Upper lobe of right lung (tissue), 1 donor: ENCODE measurements around the gene GPR137C. TPM values are rescaled to one million over a fixed set of nuclear protein-coding genes. Genes with fewer than 3 reads are reported as not detected.

Experiments used
- ATAC-seq: fragments of 200-7000 bp; cut with Tn5 transposase; one replicate; pipeline ENCODE4 v1.9.1; 2020; ENCODE audit warnings: mild to moderate bottlenecking, moderate library complexity
- DNase-seq: peaks from one replicate; pipeline ENCODE4 v3.0.0-alpha.2; 2020
- H3K27ac ChIP-seq: fragments of 200-600 bp; one replicate; pipeline ENCODE4 v1.8.0; 2022
- H3K27me3 ChIP-seq: fragments of 200-600 bp; one replicate; pipeline ENCODE4 v1.8.0; 2022; ENCODE audit warnings: mild to moderate bottlenecking
- H3K36me3 ChIP-seq: fragments of 200-600 bp; one replicate; pipeline ENCODE4 v1.8.0; 2022
- H3K4me1 ChIP-seq: fragments of 200-600 bp; one replicate; pipeline ENCODE4 v1.8.0; 2022
- H3K4me3 ChIP-seq: fragments of 200-600 bp; one replicate; pipeline ENCODE4 v1.8.0; 2022; ENCODE audit warnings: mild to moderate bottlenecking
- H3K9me3 ChIP-seq: fragments of 200-600 bp; one replicate; pipeline ENCODE4 v1.8.0; 2022
- CTCF ChIP-seq: fragments of 200-600 bp; IDR thresholded peaks from one replicate; pipeline ENCODE4 v1.8.0; 2022; ENCODE audit warnings: antibody characterized with exemption
- intact Hi-C: fragments of 100-400 bp; cut with DNase I; formaldehyde crosslinking; loops from one replicate; pipeline ENCODE4 v1.11.0; 2022
- total RNA-seq: library from RNA; stranded (reverse); fragmentation: NEBNext Ultra II Directional; extraction: Animal tissue kit (Norgen Biotek cat#: 25700); gene quantifications from one replicate; pipeline ENCODE4 v1.2.1, GENCODE V29; 2021
- donor health status: DM: no; HTN: yes; CAD: no; lungs with severe emphysema.

Gene GPR137C
- total RNA-seq, 1 donor from 2014 or later: 1.5 TPM

DNA sequence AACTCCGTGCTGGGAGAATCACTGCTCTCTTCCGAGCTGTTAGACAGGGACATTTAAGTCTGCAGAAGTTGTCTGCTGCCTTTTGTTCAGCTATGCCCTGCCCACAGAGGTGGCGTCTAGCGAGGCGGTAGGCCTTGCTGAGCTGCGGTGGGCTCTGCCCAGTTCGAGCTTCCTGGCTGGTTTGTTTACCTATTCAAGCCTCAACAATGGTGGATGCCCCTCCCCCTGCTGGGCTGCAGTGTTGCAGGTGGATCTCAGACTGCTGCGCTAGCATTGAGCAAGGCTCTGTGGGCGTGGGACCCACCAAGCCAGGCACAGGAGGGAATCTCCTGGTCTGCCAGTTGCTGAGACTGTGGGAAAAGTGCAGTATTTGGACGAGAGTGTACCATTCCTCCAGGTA, 43.7 kb downstream of the GPR137C start:
- H3K9me3 ChIP-seq: no peaks in the 10 kb centered on the region
- TF ChIP-seq CTCF: no peak
- DNase-seq (no peak), ATAC-seq (no peak)
- H3K27me3 ChIP-seq: no peaks in the 10 kb centered on the region
- no peaks in the 10 kb centered on the region for H3K4me1 ChIP-seq
- no peak overlapping the region for H3K27ac ChIP-seq
- H3K4me3 ChIP-seq: no peak overlapping the region
- no peaks in the 10 kb centered on the region for H3K36me3 ChIP-seq
- intact Hi-C loops: no loop called here

DNA sequence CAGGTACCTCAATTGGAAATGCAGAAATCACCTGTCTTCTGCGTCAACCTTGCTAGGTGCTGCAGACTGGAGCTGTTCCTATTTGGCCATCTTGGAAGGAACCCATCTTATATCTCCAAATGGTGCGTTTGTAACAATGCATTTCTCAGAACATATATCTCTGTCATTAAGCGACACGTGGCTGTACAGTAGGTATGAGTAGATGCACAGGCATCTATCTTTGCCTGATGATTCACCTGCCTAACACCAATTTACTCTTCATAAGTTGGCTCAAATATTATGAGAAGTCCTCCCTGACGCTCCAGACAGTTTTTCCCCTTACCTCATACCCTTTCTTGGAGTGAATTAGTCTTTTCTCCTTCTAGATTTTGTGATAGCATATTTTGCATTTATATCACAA, 44.2 kb downstream of the GPR137C start:
- Histone ChIP-seq H3K4me3 (no peak overlapping the region), H3K36me3 (no peaks in the 10 kb centered on the region), H3K9me3 (no peaks in the 10 kb centered on the region), H3K27me3 (no peaks in the 10 kb centered on the region), H3K4me1 (no peaks in the 10 kb centered on the region), H3K27ac (no peak overlapping the region)
- no peak for DNase-seq
- intact Hi-C loops: no loop called here
- ATAC-seq: no peak
- no peak for TF ChIP-seq CTCF

DNA sequence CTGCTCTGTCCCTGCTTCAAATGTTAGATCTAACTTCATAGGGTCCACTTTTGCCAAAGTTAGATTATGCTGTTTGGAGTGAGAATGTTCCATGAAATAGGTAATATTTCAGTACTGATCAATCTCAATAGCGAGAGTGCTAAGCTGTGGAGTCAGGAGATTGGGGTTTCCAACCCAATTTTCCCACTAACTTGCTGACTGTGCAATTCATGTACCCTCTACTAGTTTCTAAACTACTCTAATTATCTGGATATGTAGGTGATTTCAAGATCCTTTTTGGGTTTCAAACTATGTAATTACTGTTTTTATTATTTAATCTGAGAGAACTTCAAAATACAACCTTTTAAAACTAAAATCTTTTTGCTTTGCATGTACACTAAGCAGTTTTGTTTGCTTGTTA, 45.9 kb downstream of the GPR137C start:
- intact Hi-C loops: no loop called here
- TF ChIP-seq CTCF: no peak
- Histone ChIP-seq H3K4me1 (no peaks in the 10 kb centered on the region), H3K36me3 (no peaks in the 10 kb centered on the region), H3K4me3 (no peak overlapping the region), H3K27ac (no peak overlapping the region), H3K9me3 (no peaks in the 10 kb centered on the region), H3K27me3 (no peaks in the 10 kb centered on the region)
- ATAC-seq (no peak), DNase-seq (no peak)

GRCh38 chr14:52599974-52600373, 47.3 kb downstream of the GPR137C start:
- H3K27me3 ChIP-seq: no peaks in the 10 kb centered on the region
- ATAC-seq (no peak), DNase-seq (no peak)
- no peaks in the 10 kb centered on the region for H3K4me1 ChIP-seq
- H3K4me3 ChIP-seq: no peak overlapping the region
- no peak overlapping the region for H3K27ac ChIP-seq
- intact Hi-C loops: no loop called here
- TF ChIP-seq CTCF: no peak
- H3K36me3 ChIP-seq: no peaks in the 10 kb centered on the region
- no peaks in the 10 kb centered on the region for H3K9me3 ChIP-seq

GRCh38 chr14:52602131-52602530, 49.5 kb downstream of the GPR137C start:
- no peaks in the 10 kb centered on the region for H3K36me3 ChIP-seq
- no peaks in the 10 kb centered on the region for H3K9me3 ChIP-seq
- H3K27ac ChIP-seq: no peak overlapping the region
- no peak for TF ChIP-seq CTCF
- H3K27me3 ChIP-seq: no peaks in the 10 kb centered on the region
- DNase-seq (no peak), ATAC-seq (no peak)
- no peaks in the 10 kb centered on the region for H3K4me1 ChIP-seq
- intact Hi-C loops: no loop called here
- no peak overlapping the region for H3K4me3 ChIP-seq

GRCh38 chr14:52607061-52607460, 54.4 kb downstream of the GPR137C start:
- intact Hi-C loops: no loop called here
- no peaks in the 10 kb centered on the region for H3K27me3 ChIP-seq
- DNase-seq (no peak), ATAC-seq (no peak)
- no peak overlapping the region for H3K27ac ChIP-seq
- H3K9me3 ChIP-seq: no peaks in the 10 kb centered on the region
- TF ChIP-seq CTCF: no peak
- no peak overlapping the region for H3K4me3 ChIP-seq
- no peaks in the 10 kb centered on the region for H3K36me3 ChIP-seq
- no peaks in the 10 kb centered on the region for H3K4me1 ChIP-seq
